Osteocyte (in vitro differentiated cells): ENCODE data around the gene FAM78A. TPM values are rescaled to one million over a fixed set of nuclear protein-coding genes. Genes with fewer than 3 reads are reported as not detected.

ENCODE experiments used
- DNase-seq: peaks from one replicate; pipeline ENCODE4 v3.0.0; 2021; ENCODE audit warnings: mixed read lengths; ENCODE audit not compliant: unreplicated experiment; ENCODE audit errors: extremely low spot score
- H3K27ac Mint-ChIP-seq: one replicate; pipeline ENCODE4 v1.8.0; 2021; ENCODE audit warnings: mild to moderate bottlenecking, mixed read lengths; ENCODE audit not compliant: unreplicated experiment
- H3K27me3 Mint-ChIP-seq: one replicate; pipeline ENCODE4 v1.8.0; 2021; ENCODE audit warnings: mixed read lengths; ENCODE audit not compliant: unreplicated experiment
- H3K36me3 Mint-ChIP-seq: one replicate; pipeline ENCODE4 v1.8.0; 2021; ENCODE audit warnings: mixed read lengths; ENCODE audit not compliant: unreplicated experiment
- H3K4me1 Mint-ChIP-seq: one replicate; pipeline ENCODE4 v1.8.0; 2021; ENCODE audit warnings: mixed read lengths; ENCODE audit not compliant: unreplicated experiment
- H3K4me3 Mint-ChIP-seq: one replicate; pipeline ENCODE4 v1.8.0; 2021; ENCODE audit warnings: mild to moderate bottlenecking, moderate library complexity, mixed read lengths; ENCODE audit not compliant: unreplicated experiment
- H3K9me3 Mint-ChIP-seq: one replicate; pipeline ENCODE4 v1.8.0; 2021; ENCODE audit warnings: mixed read lengths; ENCODE audit not compliant: unreplicated experiment
- total RNA-seq: library from RNA; stranded (reverse); gene quantifications from 2 replicates; pipeline ENCODE4 v1.2.1, GENCODE V29; 2021
- TF ChIP-seq, protein P1 (sequence below): fragments of 200-600 bp; sonication (generic); IDR thresholded peaks from 2 replicates; pipeline ENCODE4 v1.5.0; 2021; ENCODE audit warnings: antibody characterized with exemption, mild to moderate bottlenecking, moderate library complexity

Gene FAM78A
- total RNA-seq, 1 donor from 2014 or later, result 1.0 TPM

DNA sequence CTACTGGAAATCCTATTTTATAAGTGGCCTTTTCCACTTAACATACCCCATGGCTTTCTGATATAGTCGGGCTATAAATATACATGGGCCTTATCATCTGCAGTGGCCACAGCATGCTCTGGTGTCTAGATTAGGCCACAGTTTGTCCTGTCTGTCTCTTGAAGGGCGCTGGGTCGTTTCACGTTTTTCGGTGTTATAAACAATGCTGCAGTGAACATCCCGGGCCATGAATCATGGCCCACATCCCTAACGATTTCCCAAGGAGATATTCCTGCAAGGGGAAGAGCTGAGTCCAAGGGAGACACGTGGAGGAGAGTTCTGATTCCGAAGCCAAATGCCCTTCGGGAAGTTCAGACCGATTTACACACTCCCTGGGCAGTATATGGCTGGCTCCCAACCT is 21.6 kb upstream of the FAM78A start:
- H3K27ac Mint-ChIP-seq, result no peak overlapping the region
- no peaks in the 10 kb centered on the region for H3K36me3 Mint-ChIP-seq
- no peaks in the 10 kb centered on the region for H3K4me1 Mint-ChIP-seq
- DNase-seq, result no peak
- TF ChIP-seq, protein P1, sequence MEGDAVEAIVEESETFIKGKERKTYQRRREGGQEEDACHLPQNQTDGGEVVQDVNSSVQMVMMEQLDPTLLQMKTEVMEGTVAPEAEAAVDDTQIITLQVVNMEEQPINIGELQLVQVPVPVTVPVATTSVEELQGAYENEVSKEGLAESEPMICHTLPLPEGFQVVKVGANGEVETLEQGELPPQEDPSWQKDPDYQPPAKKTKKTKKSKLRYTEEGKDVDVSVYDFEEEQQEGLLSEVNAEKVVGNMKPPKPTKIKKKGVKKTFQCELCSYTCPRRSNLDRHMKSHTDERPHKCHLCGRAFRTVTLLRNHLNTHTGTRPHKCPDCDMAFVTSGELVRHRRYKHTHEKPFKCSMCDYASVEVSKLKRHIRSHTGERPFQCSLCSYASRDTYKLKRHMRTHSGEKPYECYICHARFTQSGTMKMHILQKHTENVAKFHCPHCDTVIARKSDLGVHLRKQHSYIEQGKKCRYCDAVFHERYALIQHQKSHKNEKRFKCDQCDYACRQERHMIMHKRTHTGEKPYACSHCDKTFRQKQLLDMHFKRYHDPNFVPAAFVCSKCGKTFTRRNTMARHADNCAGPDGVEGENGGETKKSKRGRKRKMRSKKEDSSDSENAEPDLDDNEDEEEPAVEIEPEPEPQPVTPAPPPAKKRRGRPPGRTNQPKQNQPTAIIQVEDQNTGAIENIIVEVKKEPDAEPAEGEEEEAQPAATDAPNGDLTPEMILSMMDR, result no peak
- no peak overlapping the region for H3K4me3 Mint-ChIP-seq
- no peaks in the 10 kb centered on the region for H3K9me3 Mint-ChIP-seq
- H3K27me3 Mint-ChIP-seq, result peaks cover 9% of the 10 kb centered on the region

DNA sequence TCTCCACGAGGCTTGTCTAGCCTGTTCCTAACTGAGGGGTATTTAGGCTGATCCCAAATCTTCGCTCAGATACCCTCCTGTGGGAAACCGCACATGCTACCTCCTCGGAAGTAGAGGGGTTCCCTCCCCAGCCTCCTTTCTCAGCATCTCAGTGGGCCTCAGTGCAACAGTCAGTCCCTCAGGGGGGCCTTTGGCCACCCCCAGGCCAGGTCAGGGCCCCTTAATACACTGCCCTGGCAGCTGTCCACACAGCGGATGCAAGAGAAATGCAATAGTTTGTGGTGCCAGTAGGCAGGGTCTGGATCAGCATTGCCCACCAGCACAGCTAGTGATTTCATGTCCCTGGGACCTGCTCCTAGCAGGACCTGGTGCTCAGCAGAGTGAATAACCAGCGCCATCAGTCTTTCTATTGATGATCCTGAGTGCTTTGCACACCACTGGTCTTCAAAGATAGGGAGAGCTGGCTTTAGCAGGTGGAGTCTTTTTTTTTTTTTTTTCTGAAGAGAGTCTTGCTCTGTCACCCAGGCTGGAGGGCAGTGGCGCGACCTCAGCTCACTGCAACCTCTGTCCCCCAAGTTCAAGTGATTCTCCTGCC is 20.7 kb upstream of the FAM78A start:
- Mint-ChIP-seq H3K27ac (no peak overlapping the region), H3K4me3 (no peak overlapping the region), H3K4me1 (no peaks in the 10 kb centered on the region), H3K36me3 (no peaks in the 10 kb centered on the region), H3K27me3 (peaks cover 9% of the 10 kb centered on the region), H3K9me3 (no peaks in the 10 kb centered on the region)
- DNase-seq, result no peak
- TF ChIP-seq, protein P1, result no peak

DNA sequence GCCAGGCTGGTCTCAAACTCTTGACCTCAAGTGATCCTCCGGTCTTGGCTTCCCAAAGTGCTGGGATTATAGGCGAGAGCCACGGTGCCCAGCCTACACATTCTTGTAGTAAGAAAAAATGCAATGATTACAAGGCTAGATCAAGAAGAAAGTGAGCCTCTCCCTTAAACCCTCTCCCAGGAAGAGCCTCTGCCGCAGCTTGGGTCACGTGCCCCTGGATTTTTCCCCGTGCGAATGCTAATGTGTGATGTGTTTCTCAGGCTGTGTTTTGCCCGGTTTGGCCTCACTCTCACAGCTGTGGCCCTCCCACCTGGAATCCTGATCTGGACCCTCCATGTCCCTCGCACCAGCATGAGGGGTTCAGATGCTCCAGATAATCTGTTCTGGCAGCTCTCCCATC is 20.1 kb upstream of the FAM78A start:
- no peaks in the 10 kb centered on the region for H3K4me1 Mint-ChIP-seq
- TF ChIP-seq, protein P1, result no peak
- H3K27ac Mint-ChIP-seq, result no peak overlapping the region
- H3K27me3 Mint-ChIP-seq, result peaks cover 9% of the 10 kb centered on the region
- H3K4me3 Mint-ChIP-seq, result no peak overlapping the region
- no peaks in the 10 kb centered on the region for H3K36me3 Mint-ChIP-seq
- no peaks in the 10 kb centered on the region for H3K9me3 Mint-ChIP-seq
- DNase-seq, result no peak

DNA sequence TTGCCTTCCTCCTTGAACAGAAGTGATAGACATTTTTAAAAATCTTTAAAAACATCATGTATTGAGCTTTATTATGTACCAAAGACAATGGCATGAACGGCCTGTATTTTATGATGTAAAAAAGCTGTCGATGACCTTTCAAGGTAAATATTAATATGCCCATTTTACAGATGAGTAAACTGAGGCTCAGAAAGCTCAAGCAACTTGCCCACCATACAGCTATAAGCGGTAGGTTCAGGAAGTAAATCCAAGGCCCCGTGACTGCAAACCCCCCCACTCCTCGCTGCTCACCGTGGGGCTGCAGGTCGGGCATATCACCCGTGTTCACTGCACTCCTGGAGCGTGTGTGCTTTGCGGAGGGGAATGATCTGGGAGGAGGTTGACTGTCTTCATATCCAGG is 16.6 kb upstream of the FAM78A start:
- Mint-ChIP-seq H3K27ac (no peak overlapping the region), H3K27me3 (peaks cover 9% of the 10 kb centered on the region), H3K9me3 (no peaks in the 10 kb centered on the region), H3K36me3 (no peaks in the 10 kb centered on the region), H3K4me3 (no peak overlapping the region), H3K4me1 (no peaks in the 10 kb centered on the region)
- TF ChIP-seq, protein P1, result no peak
- no peak for DNase-seq

DNA sequence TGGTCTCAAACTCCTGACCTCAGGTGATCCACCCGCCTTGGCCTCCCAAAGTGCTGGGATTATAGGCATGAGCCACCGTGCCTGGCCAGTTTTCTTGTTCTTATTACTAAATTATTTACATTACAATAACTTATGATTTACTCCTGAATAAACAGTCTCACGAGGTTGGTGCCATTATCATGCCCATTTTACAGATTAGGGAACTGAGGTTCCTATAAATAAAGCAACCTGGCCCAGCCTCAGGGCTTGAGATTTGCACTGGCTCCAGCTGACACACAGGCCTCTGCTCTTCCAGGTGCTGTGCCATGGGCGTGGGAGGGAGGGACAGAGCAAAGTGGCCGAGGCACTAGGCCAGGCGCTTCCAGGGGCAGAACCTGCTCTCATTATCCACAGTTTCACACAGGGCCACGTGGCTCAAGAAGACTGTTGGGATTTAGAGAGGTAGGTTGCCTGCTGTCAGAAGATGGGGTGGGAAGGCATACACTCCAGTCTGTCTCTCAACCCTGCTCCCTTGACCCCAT is 15.5 kb upstream of the FAM78A start:
- Mint-ChIP-seq H3K9me3 (no peaks in the 10 kb centered on the region), H3K27ac (no peak overlapping the region), H3K4me1 (no peaks in the 10 kb centered on the region), H3K4me3 (no peak overlapping the region), H3K27me3 (peaks cover 9% of the 10 kb centered on the region), H3K36me3 (no peaks in the 10 kb centered on the region)
- TF ChIP-seq, protein P1, result no peak
- no peak for DNase-seq
